Aorta (tissue), 5 donors: ENCODE data around the gene PABPC1L2A. TPM values are rescaled to one million over a fixed set of nuclear protein-coding genes. Genes with fewer than 3 reads are reported as not detected.
"Not testable (repeated sequence)": the region's sequence is repeated elsewhere in the genome, so short reads cannot be mapped to it uniquely, and the experiment has no call there.

Experiments
- ATAC-seq: fragments of 200-7000 bp; cut with Tn5 transposase; one replicate; pipeline ENCODE4 v1.9.1; 2022; ENCODE audit warnings: moderate library complexity; ENCODE audit not compliant: low FRiP score
- DNase-seq, 2 donors: peaks; one replicate each; pipeline ENCODE4 v3.0.0-alpha.2; 2020
- H3K27ac ChIP-seq, 2 donors: one replicate each; pipeline ENCODE4 v1.5.1; 2013; ENCODE audit warnings: low read length in 2 of 2, mild to moderate bottlenecking in 2 of 2, moderate library complexity in 2 of 2, control low read depth in 1 of 2, inconsistent platforms in 1 of 2, low read depth in 1 of 2
- H3K27me3 ChIP-seq, 2 donors: one replicate each; pipeline ENCODE4 v1.6.1; 2013; ENCODE audit warnings: control low read depth in 1 of 2, low read length in 1 of 2, mild to moderate bottlenecking in 1 of 2, moderate library complexity in 1 of 2; ENCODE audit not compliant: insufficient read depth in 2 of 2, control insufficient read depth in 1 of 2
- H3K36me3 ChIP-seq, 2 donors: one replicate each; pipeline ENCODE4 v1.6.1; 2013; ENCODE audit warnings: control low read depth in 1 of 2, low read length in 1 of 2, mild to moderate bottlenecking in 1 of 2; ENCODE audit not compliant: insufficient read depth in 2 of 2, control insufficient read depth in 1 of 2
- H3K4me1 ChIP-seq, 2 donors: one replicate each; pipeline ENCODE4 v1.6.1; 2013; ENCODE audit warnings: low read length in 2 of 2, control low read depth in 1 of 2, mild to moderate bottlenecking in 1 of 2, moderate library complexity in 1 of 2; ENCODE audit not compliant: insufficient read depth in 2 of 2, control insufficient read depth in 1 of 2
- H3K4me3 ChIP-seq, 2 donors: one replicate each; pipeline ENCODE4 v1.5.1; 2013; ENCODE audit warnings: low read length in 2 of 2, control low read depth in 1 of 2, mild to moderate bottlenecking in 1 of 2
- H3K9me3 ChIP-seq: one replicate; pipeline ENCODE4 v1.6.1; 2013; ENCODE audit warnings: mild to moderate bottlenecking, low read length; ENCODE audit not compliant: control insufficient read depth
- WGBS, 2 donors: extraction: QIAGEN DNeasy Blood & Tissue Kit; methylation state at CpG; one replicate each; pipeline ENCODE4 v1.1.7; 2013; 5-methylcytosine and 5-hydroxymethylcytosine counted together
- intact Hi-C, 2 donors: fragments of 100-400 bp; cut with DNase I; formaldehyde crosslinking; loops; one replicate each; pipeline versions ENCODE4 v1.14.2 to v1.15.0; 2022
- polyA plus RNA-seq, 2 donors: library from polyadenylated mRNA; stranded (reverse); fragments of 200-250 nt; gene quantifications; one replicate each; pipeline ENCODE4 v1.2.3, GENCODE V29; 2013
- total RNA-seq, 2 donors: library from RNA; stranded (reverse); fragmentation: NEBNext Ultra II Directional; extraction: Animal tissue kit (Norgen Biotek cat#: 25700); gene quantifications; one replicate each; pipeline ENCODE4 v1.2.1, GENCODE V29; 2021
- donor health status: healthy with polysubstance abuse.
- donor health status: Bipolar disorder and iron deficiency.
- donor health status: DM: no; HTN: no; CAD: no.
- donor health status: DM: no; HTN: no; CAD: no.
- donor health status: DM: yes; HTN: yes; CAD: no.

The PABPC1L2A gene
- total and polyA plus RNA-seq, 4 donors, result not detected

- WGBS, 2 donors, result 93 to 95% methylated on average over 44 of the region's 44 CpGs
- DNase-seq (peak in 1 of 2 donors; percentile 34), ATAC-seq (no peak)
- Histone ChIP-seq H3K27ac (no peak overlapping the region), H3K9me3 (no peaks in the 10 kb centered on the region), H3K4me1 (no peaks in the 10 kb centered on the region), H3K36me3 (no peaks in the 10 kb centered on the region), H3K27me3 (no peaks in the 10 kb centered on the region), H3K4me3 (no peak overlapping the region)
- intact Hi-C loops, result no loop called here
Measured at GRCh38 chrX:73068467-73069364, 10.6 kb downstream of the PABPC1L2A start.

- H3K9me3 ChIP-seq, H3K27me3 ChIP-seq, H3K36me3 ChIP-seq, H3K4me3 ChIP-seq, intact Hi-C loops, H3K27ac ChIP-seq, ATAC-seq, H3K4me1 ChIP-seq: not testable (repeated sequence)
- WGBS, 2 donors, result 87 to 89% methylated on average over 24 of the region's 24 CpGs
- DNase-seq, result peak in 1 of 2 donors; percentile 24
Measured at GRCh38 chrX:73067761-73068466, 11.4 kb downstream of the PABPC1L2A start.

DNA sequence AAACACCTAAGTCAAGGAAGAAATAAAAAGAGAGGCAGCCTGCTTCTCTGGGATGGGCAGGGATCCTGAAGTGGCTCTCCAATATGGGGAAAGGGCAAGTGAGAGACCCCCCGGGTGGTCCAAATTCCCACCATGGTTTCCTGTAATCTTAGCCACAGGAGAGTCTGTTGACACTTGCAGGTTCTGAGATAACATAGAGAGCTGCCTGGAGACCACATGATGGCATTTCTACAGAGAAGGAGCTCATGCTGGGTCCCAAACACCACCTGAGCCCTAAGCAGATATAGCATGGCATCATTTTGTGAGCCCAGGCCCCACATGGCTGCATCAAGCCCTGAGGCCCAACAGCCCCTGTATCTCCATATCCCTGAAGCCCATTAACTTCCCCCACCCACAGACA lies 50.4 kb downstream of the PABPC1L2A start:
- Histone ChIP-seq H3K36me3 (no peaks in the 10 kb centered on the region), H3K4me3 (no peak overlapping the region), H3K4me1 (no peaks in the 10 kb centered on the region), H3K27me3 (no peaks in the 10 kb centered on the region), H3K27ac (no peak overlapping the region), H3K9me3 (no peaks in the 10 kb centered on the region)
- DNase-seq (no peak), ATAC-seq (no peak)
- intact Hi-C loops, result no loop called here
- WGBS, 2 donors, result 3 to 50% methylated on average over 1 of the region's 1 CpG

Other genes starting within 250 kb of the PABPC1L2A start
- not detected for gene FAM236C, start 166.9 kb downstream of the PABPC1L2A start, total RNA-seq
- not detected for gene FAM236C, start 166.9 kb downstream of the PABPC1L2A start, polyA plus RNA-seq
- not detected for gene FAM236A, start 141.3 kb downstream of the PABPC1L2A start, total RNA-seq
- not detected for gene FAM236A, start 141.3 kb downstream of the PABPC1L2A start, polyA plus RNA-seq
- gene DMRTC1, start 135.7 kb downstream of the PABPC1L2A start, total RNA-seq, result not detected
- not detected for gene DMRTC1, start 135.7 kb downstream of the PABPC1L2A start, polyA plus RNA-seq
- gene PABPC1L2B, start 76.6 kb downstream of the PABPC1L2A start, total RNA-seq, result not detected
- not detected for gene PABPC1L2B, start 76.6 kb downstream of the PABPC1L2A start, polyA plus RNA-seq
- 1 to 10 TPM; 5.6 to 7.2 TPM for gene NAP1L2, start 135.3 kb upstream of the PABPC1L2A start, total RNA-seq
- 1 to 10 TPM; 3.1 to 4.3 TPM for gene NAP1L2, start 135.3 kb upstream of the PABPC1L2A start, polyA plus RNA-seq